Stimulated activated CD4-positive, alpha-beta T cell treated with anti-CD3 and anti-CD28 coated beads, Interleukin-1b, Interleukin-23, amount 100 ng/mL, for 1 hour (primary cell): ENCODE results near the gene TIGAR.

Experiments used
- DNase-seq, 2 donors: peaks; one replicate each; pipeline ENCODE4 v3.0.0-alpha.2; 2020; ENCODE audit warnings: low read depth in 2 of 2

TIGAR gene

GRCh38 chr12:4303750-4304149, 17.3 kb upstream of the TIGAR start:
- no peak for DNase-seq

GRCh38 chr12:4307593-4308333, 13.2 kb upstream of the TIGAR start:
- DNase-seq: no peak

- no peak for DNase-seq
Observed at GRCh38 chr12:4308334-4308950, 12.6 kb upstream of the TIGAR start.

GRCh38 chr12:4311776-4312175, 9.2 kb upstream of the TIGAR start:
- no peak for DNase-seq

GRCh38 chr12:4312251-4312650, 8.8 kb upstream of the TIGAR start:
- no peak for DNase-seq

- no peak for DNase-seq
Observed at GRCh38 chr12:4320497-4320852, 538 bp upstream of the TIGAR start.

- no peak for DNase-seq
Observed at GRCh38 chr12:4322726-4323125, 1.7 kb downstream of the TIGAR start.

- DNase-seq: no peak
Observed at GRCh38 chr12:4323396-4323795, 2.4 kb downstream of the TIGAR start.

GRCh38 chr12:4324366-4324765, 3.4 kb downstream of the TIGAR start:
- no peak for DNase-seq

- no peak for DNase-seq
Observed at GRCh38 chr12:4325966-4326365, 5.0 kb downstream of the TIGAR start.

- DNase-seq: no peak
Observed at GRCh38 chr12:4327293-4327692, 6.3 kb downstream of the TIGAR start.

- no peak for DNase-seq
Observed at GRCh38 chr12:4330203-4330602, 9.2 kb downstream of the TIGAR start.

- DNase-seq: no peak
Observed at GRCh38 chr12:4331221-4331620, 10.2 kb downstream of the TIGAR start.

- no peak for DNase-seq
Observed at GRCh38 chr12:4331842-4332241, 10.8 kb downstream of the TIGAR start.

GRCh38 chr12:4346931-4347330, 25.9 kb downstream of the TIGAR start:
- DNase-seq: no peak

- DNase-seq: no peak
Observed at GRCh38 chr12:4353785-4354208, 32.8 kb downstream of the TIGAR start.

- DNase-seq: no peak
Observed at GRCh38 chr12:4355156-4356040, 34.4 kb downstream of the TIGAR start.

GRCh38 chr12:4356041-4356327, 35.0 kb downstream of the TIGAR start:
- DNase-seq: no peak

GRCh38 chr12:4366090-4366489, 45.1 kb downstream of the TIGAR start:
- no peak for DNase-seq

- no peak for DNase-seq
Observed at GRCh38 chr12:4369548-4369947, 48.5 kb downstream of the TIGAR start.

GRCh38 chr12:4370265-4370664, 49.3 kb downstream of the TIGAR start:
- DNase-seq: no peak

- no peak for DNase-seq
Observed at GRCh38 chr12:4372653-4373052, 51.6 kb downstream of the TIGAR start.

- DNase-seq: no peak
Observed at GRCh38 chr12:4375449-4375848, 54.4 kb downstream of the TIGAR start.
